Astrocyte of the spinal cord (primary cell): Measurements from ENCODE around the gene SPIB.

ENCODE experiments used
- DNase-seq: peaks from one replicate; pipeline ENCODE4 v3.0.0; 2011; ENCODE audit warnings: low read depth, low spot score
- H3K4me3 ChIP-seq: 2 replicates; pipeline ENCODE4 v1.5.1; 2011; ENCODE audit warnings: low read depth, mild to moderate bottlenecking, low read length, moderate library complexity
- in situ Hi-C: cut with HindIII; loops from 2 replicates; pipeline ENCODE4 v1.10.0; 2017; ENCODE audit warnings: low sequenced_read_pairs
- TF ChIP-seq, protein P1 (sequence below): IDR thresholded peaks from 2 replicates; pipeline ENCODE4 v1.5.1; 2012; ENCODE audit warnings: low read depth, mild to moderate bottlenecking, low read length, inconsistent platforms

SPIB gene

DNA sequence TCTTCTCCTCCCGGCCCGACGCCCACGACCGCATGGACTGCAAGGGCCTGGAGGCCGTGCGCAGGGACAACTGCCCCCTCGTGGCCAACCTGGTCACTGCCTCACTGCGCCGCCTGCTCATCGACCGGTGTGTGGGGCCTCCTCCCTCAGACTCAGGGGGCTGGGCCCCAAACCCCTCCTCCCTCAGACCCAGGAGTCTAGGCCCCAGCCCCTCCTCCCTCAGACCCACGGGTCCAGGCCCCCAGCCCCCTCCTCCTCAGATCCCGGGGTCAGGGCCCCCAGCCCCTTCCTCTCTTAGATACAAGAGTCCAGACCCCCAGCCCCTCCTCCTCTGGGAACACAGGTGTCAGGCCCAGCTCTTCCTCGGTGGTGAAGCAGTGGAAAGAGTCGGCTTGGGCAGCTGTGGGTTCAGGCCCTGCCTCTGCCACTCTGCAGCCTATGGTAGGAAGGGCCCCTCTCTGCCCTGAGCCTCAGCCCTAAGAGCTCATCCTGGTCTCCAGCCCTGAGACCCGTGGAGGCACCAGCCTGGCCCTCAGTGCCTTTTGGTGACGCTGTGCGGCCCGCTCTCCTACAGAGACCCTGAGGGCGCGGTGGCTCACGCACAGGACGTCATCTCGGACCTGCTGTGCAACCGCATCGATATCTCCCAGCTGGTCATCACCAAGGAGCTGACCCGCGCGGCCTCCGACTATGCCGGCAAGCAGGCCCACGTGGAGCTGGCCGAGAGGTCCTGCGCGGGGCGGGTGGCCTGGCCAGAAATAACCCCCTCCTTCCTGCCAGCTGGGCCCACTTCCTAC is 3.7 kb upstream of the SPIB start:
- no peak overlapping the region for H3K4me3 ChIP-seq
- in situ Hi-C loops = no loop called here
- TF ChIP-seq, protein P1, sequence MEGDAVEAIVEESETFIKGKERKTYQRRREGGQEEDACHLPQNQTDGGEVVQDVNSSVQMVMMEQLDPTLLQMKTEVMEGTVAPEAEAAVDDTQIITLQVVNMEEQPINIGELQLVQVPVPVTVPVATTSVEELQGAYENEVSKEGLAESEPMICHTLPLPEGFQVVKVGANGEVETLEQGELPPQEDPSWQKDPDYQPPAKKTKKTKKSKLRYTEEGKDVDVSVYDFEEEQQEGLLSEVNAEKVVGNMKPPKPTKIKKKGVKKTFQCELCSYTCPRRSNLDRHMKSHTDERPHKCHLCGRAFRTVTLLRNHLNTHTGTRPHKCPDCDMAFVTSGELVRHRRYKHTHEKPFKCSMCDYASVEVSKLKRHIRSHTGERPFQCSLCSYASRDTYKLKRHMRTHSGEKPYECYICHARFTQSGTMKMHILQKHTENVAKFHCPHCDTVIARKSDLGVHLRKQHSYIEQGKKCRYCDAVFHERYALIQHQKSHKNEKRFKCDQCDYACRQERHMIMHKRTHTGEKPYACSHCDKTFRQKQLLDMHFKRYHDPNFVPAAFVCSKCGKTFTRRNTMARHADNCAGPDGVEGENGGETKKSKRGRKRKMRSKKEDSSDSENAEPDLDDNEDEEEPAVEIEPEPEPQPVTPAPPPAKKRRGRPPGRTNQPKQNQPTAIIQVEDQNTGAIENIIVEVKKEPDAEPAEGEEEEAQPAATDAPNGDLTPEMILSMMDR = peak; percentile 93

DNA sequence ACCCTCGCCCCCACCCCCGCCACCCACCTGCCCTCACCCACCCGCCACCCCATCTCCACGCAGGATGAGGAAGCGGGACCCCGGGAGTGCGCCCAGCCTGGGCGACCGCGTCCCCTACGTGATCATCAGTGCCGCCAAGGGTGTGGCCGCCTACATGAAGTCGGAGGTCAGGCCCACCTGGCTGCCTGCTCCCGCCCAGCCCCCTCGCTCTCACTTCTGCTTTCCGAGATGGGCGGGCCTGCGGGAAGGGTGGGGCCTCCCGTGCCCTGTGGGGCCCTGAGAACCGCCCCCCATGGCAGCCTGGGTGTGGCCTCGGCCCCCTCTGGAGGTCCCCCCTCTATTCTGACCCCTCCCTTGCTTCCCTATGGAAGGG is 3.1 kb upstream of the SPIB start:
- no peak overlapping the region for H3K4me3 ChIP-seq
- TF ChIP-seq, protein P1 = no peak
- no peak for DNase-seq
- in situ Hi-C loops = no loop called here

More for the DNA sequence above, 3.7 kb upstream of the SPIB start:
- DNase-seq = peak; percentile 43

DNA sequence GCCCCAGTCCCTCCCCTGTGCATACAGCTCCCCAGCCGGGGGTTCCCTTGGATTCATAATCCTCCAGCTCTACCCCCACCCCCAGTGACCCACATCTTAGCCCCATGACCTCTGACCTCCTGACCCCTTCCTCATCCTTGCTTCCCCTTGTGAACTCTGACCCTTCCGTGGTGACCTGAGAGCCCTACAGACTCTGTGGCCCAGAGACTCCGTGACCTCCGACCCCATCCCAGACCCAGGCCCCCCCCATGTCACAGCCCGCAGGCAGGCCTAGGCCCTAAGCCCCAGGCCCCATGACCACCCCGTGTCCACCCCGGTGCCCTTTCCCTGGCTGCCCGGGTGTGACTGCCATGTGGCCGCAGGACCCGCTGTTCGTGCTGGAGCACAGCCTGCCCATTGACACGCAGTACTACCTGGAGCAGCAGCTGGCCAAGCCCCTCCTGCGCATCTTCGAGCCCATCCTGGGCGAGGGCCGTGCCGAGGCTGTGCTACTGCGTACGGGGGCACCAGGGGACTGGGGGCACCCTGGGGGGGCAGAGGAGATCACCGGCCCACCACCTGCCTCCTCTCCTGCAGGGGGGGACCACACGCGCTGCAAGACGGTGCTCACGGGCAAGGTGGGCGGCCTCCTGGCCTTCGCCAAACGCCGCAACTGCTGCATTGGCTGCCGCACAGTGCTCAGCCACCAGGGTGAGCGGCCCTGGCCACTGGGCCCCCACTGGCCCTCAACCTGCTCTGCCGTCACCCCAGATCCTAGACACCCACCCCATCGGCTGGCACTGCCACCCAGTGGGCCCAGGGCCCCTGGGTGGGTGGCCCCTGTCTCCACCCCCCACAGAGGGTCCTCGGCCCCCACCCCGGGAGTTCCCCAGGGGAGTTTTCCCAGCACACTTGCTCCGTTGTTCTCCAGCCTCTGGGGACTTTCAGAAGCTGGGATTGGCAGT is 2.4 kb upstream of the SPIB start:
- H3K4me3 ChIP-seq = no peak overlapping the region
- TF ChIP-seq, protein P1 = no peak
- no peak for DNase-seq
- in situ Hi-C loops = no loop called here

DNA sequence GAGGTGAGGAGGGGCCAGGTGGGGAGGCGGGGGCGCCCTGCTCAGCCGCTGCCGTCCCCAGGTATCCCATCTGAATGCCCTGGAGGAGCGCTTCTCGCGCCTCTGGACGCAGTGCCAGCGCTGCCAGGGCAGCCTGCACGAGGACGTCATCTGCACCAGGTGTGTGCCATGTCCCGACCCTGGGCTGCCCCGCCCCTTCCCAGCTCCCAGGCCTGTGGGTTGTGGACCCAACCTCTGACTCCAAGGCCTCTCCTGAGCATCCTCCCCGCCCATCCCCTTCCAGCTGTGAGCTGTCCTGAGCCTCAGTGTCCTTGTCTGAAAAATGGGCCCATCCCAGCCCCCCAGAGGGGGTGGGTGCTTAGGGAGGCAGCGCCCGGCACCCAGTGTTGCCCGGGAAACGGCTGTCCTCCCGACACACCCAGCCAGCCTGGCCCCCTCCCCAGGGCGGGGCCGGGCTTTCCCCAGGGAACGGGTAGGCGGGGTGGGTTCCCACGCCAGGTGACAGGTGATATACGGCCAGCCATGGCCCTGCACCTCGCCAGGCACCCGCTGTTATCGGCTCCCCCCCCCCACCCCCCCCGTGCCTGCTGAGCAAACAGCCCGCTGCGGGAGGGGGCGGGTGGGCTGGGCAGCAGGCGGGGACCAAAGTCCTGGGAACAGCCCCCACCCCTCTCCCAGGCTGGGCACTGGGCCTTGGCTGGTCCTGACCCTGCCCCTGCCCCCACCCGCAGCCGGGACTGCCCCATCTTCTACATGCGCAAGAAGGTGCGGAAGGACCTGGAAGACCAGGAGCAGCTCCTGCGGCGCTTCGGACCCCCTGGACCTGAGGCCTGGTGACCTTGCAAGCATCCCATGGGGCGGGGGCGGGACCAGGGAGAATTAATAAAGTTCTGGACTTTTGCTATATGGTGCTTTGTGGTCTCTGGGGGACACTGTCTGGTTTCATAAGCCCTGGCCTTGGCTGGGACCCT is 1.3 kb upstream of the SPIB start:
- no peak overlapping the region for H3K4me3 ChIP-seq
- in situ Hi-C loops = no loop called here
- TF ChIP-seq, protein P1 = no peak
- no peak for DNase-seq

DNA sequence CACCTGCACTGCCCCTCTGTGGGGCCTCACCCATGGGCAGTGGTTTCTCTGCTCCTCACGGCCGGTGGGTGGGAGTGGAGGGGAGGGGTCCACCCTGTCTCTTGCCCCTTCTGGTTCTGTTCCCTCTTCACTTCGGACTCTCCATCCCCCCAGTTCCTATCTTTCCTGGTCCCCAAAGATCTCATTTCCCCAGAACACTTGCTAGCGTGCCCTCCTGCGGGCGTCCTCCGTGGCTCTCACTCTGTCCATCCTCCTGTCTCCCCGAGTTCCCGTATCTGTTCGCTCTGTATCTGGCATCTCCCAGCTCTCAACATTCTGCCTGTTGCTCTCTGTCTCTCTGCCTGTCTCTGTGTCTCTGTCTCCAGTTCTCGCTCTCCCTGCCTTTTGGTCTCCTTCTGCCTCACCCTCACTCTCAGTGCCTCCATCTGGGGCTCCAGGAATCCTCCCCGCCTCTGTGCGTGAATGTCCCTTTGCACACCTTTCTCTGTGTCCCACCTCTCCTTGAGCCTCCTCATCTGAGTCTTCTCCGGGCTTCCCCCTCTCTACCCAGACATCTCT is 363 bp downstream of the SPIB start:
- in situ Hi-C loops = no loop called here
- TF ChIP-seq, protein P1 = no peak
- H3K4me3 ChIP-seq = no peak overlapping the region
- no peak for DNase-seq
